Upper lobe of left lung (tissue), 6 donors: ENCODE data around the gene GLMP. TPM values are rescaled to one million over a fixed set of nuclear protein-coding genes. Genes with fewer than 3 reads are reported as not detected.
A peak's percentile ranks its signal among the peaks of the same experiment; 100 is the strongest.

ENCODE experiments used
- ATAC-seq, 2 donors: fragments of 200-7000 bp; cut with Tn5 transposase; one replicate each; pipeline ENCODE4 v1.9.1; 2022; ENCODE audit warnings: mild to moderate bottlenecking in 2 of 2, moderate library complexity in 2 of 2; ENCODE audit not compliant: low FRiP score in 2 of 2
- DNase-seq, 2 donors: peaks; one replicate each; pipeline ENCODE4 v3.0.0-alpha.2; 2019 to 2020
- H3K27ac ChIP-seq, 4 donors: fragments of 200-600 bp; sonication (generic); one replicate each; pipeline ENCODE4 v1.5.1; 2016 to 2019
- H3K27me3 ChIP-seq, 4 donors: fragments of 200-600 bp; sonication (generic); one replicate each; pipeline ENCODE4 v1.5.1; 2017 to 2019
- H3K36me3 ChIP-seq, 4 donors: fragments of 200-600 bp; sonication (generic); one replicate each; pipeline ENCODE4 v1.5.1; 2016 to 2019
- H3K4me1 ChIP-seq, 4 donors: fragments of 200-600 bp; sonication (generic); one replicate each; pipeline ENCODE4 v1.5.1; 2018 to 2019
- H3K4me3 ChIP-seq, 4 donors: fragments of 200-600 bp; sonication (generic); one replicate each; pipeline ENCODE4 v1.5.1; 2017 to 2019; ENCODE audit warnings: mild to moderate bottlenecking in 2 of 4, moderate library complexity in 1 of 4
- H3K9me3 ChIP-seq, 4 donors: fragments of 200-600 bp; sonication (generic); one replicate each; pipeline ENCODE4 v1.5.1; 2018 to 2019
- EP300 ChIP-seq, 4 donors: sonication (generic); formaldehyde crosslinking; IDR thresholded peaks; one replicate each; pipeline ENCODE4 v1.5.1; 2017; ENCODE audit warnings: antibody characterized with exemption in 4 of 4, control low read depth in 2 of 4
- POLR2A ChIP-seq, 4 donors: fragments of 450-650 bp; IDR thresholded peaks; one replicate each; pipeline ENCODE4 v1.5.1; 2016 to 2017; ENCODE audit warnings: antibody characterized with exemption in 4 of 4, mild to moderate bottlenecking in 2 of 4
- POLR2AphosphoS5 ChIP-seq, 2 donors: sonication (generic); formaldehyde crosslinking; IDR thresholded peaks; one replicate each; pipeline ENCODE4 v1.5.1; 2017; ENCODE audit warnings: antibody characterized with exemption in 2 of 2
- WGBS, 2 donors: methylation state at CpG; one replicate each; pipeline ENCODE4 v1.1.5; 2017 to 2018; 5-methylcytosine and 5-hydroxymethylcytosine counted together
- total RNA-seq, 6 donors: library from RNA; depleted of rRNA in 4 of 6; stranded (reverse); fragments of >200 nt in 4 of 6; gene quantifications; one replicate each; pipeline versions ENCODE4 v1.1.0 to v1.2.1, GENCODE V29; 2016 to 2021
- TF ChIP-seq, protein P1 (sequence below), 6 experiments: fragments of 450-650 bp in 4 of 6; fragments of 200-600 bp in 2 of 6; sonication (generic) in 2 of 6; IDR thresholded peaks; one replicate each; pipeline ENCODE4 v1.5.1; 2016 to 2019; ENCODE audit warnings: antibody characterized with exemption in 6 of 6
- donor health status: DM: no; HTN: no; CAD: no; lungs with moderate emphysema.
- donor health status: DM: no; HTN: yes; CAD: no; lungs with severe emphysema.

GLMP gene
- total RNA-seq, 6 donors from 2014 or later = 22.1 to 80.4 (median 50.9) TPM

DNA sequence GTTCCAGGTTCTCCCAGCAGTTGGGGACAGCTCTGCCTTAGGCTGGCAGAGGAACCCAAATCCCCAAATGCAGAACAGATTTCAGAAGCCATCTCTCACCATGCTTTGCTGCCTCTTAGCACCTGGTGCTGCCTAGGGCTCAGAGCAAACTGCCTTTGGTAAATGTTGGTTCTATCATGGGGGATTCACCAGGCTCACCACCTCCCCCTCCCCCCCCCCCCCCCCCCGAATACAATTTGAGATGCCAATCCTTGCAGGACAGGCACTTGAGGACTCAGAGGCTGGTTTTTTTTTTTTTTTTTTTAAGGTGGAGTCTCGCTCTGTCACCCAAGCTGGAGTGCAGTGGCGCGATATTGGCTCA lies 47.2 kb downstream of the GLMP start:
- Histone ChIP-seq H3K4me1 (peaks cover 18 to 37% (median 33%) of the 10 kb centered on the region in 4 donors), H3K4me3 (no peak overlapping the region), H3K9me3 (no peaks in the 10 kb centered on the region), H3K36me3 (peaks cover 33 to 51% (median 42%) of the 10 kb centered on the region in 4 donors), H3K27me3 (peaks cover 0 to 8% (median 0%) of the 10 kb centered on the region in 4 donors), H3K27ac (no peak overlapping the region)
- WGBS, 2 donors = 58 to 89% methylated on average over 4 of the region's 4 CpGs
- TF ChIP-seq POLR2AphosphoS5 (IDR thresholded peaks at IDR 0.05) (no peak), EP300 (IDR thresholded peaks at IDR 0.05) (no peak), POLR2A (IDR thresholded peaks at IDR 0.05) (no peak)
- TF ChIP-seq, protein P1, sequence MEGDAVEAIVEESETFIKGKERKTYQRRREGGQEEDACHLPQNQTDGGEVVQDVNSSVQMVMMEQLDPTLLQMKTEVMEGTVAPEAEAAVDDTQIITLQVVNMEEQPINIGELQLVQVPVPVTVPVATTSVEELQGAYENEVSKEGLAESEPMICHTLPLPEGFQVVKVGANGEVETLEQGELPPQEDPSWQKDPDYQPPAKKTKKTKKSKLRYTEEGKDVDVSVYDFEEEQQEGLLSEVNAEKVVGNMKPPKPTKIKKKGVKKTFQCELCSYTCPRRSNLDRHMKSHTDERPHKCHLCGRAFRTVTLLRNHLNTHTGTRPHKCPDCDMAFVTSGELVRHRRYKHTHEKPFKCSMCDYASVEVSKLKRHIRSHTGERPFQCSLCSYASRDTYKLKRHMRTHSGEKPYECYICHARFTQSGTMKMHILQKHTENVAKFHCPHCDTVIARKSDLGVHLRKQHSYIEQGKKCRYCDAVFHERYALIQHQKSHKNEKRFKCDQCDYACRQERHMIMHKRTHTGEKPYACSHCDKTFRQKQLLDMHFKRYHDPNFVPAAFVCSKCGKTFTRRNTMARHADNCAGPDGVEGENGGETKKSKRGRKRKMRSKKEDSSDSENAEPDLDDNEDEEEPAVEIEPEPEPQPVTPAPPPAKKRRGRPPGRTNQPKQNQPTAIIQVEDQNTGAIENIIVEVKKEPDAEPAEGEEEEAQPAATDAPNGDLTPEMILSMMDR (IDR thresholded peaks at IDR 0.05) = no peak
- DNase-seq (no peak), ATAC-seq (no peak)

DNA sequence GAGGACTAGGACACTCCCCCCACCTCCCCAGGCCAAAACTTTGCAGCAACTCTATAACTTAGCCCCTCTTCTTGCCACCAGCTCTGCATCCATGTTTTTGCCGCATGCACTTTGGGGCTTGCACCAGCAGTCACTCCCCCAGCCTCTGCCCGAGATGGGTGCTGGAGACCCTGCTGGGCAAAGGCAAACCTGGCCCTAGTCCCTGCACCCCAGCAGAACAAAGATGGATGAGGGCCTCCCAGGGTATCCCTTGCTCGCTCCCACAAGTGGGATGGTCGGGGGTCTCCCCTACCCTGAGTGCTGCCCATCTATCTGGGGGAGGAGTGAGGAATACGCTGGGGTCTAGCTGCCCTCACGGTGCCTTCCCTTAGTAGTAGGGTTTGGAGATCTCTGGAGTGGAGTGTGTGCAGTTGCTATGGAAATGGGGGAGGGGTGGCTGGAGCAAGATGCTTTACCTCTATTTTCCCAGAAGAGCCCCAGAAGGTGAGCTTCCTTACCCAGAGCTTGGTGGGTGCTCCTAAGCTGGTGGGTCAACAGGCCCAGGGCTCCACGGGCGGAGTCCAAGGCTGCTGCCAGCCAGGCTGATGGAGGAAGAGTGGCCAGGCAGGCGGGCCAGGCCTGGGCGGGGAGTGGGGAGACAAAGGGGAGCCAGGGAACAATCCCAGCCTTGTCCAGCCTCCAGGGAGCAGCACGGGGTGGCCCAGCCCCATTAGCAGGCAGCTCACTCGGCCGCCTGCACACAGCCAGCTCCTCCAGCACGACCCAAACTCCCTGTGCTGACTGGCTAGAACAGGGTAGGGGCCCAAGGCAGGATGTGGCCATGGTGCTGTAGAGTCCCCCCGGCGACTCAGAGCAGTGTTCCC lies 47.8 kb downstream of the GLMP start, which contains the start of gene PAQR6:
Gene PAQR6 (minus strand): TSS at position 597 of the 863 bp plus-strand sequence. CDS start 1,325 bp downstream, outside the sequence.
- DNase-seq (peak in 1 of 2 donors; percentile 79), ATAC-seq (peak in 1 of 2 donors; percentile 3)
- Histone ChIP-seq H3K4me1 (peaks cover 18 to 37% (median 33%) of the 10 kb centered on the region in 4 donors), H3K27me3 (peaks cover 0 to 8% (median 0%) of the 10 kb centered on the region in 4 donors), H3K9me3 (no peaks in the 10 kb centered on the region), H3K36me3 (peaks cover 30 to 45% (median 37%) of the 10 kb centered on the region in 4 donors), H3K4me3 (no peak within 1 kb of the TSS), H3K27ac (no peak within 1 kb of the TSS)
- 53 to 59% methylated on average over 14 to 16 of the region's 16 CpGs for WGBS, 2 donors
- TF ChIP-seq EP300 (IDR thresholded peaks at IDR 0.05) = no peak
- TF ChIP-seq POLR2AphosphoS5 (IDR thresholded peaks at IDR 0.05) = no peak
- TF ChIP-seq POLR2A (IDR thresholded peaks at IDR 0.05) = no peak
- TF ChIP-seq, protein P1 (IDR thresholded peaks at IDR 0.05) = no peak

- ATAC-seq (peak in 1 of 2 donors; percentile 52), DNase-seq (peak in 1 of 2 donors; percentile 84)
- Histone ChIP-seq H3K4me1 (peaks cover 14 to 35% (median 32%) of the 10 kb centered on the region in 4 donors), H3K27me3 (peaks cover 0 to 8% (median 0%) of the 10 kb centered on the region in 4 donors), H3K9me3 (no peaks in the 10 kb centered on the region), H3K4me3 (no peak overlapping the region), H3K36me3 (peaks cover 22 to 44% (median 30%) of the 10 kb centered on the region in 4 donors), H3K27ac (no peak overlapping the region)
- TF ChIP-seq, protein P1 (IDR thresholded peaks at IDR 0.05) = no peak
- no peak for TF ChIP-seq EP300 (IDR thresholded peaks at IDR 0.05)
- TF ChIP-seq POLR2A (IDR thresholded peaks at IDR 0.05) = no peak
- TF ChIP-seq POLR2AphosphoS5 (IDR thresholded peaks at IDR 0.05) = no peak
- WGBS, 2 donors = 57 to 71% methylated on average over 7 to 16 of the region's 16 CpGs
Observed at GRCh38 chr1:156246781-156247459, 48.6 kb downstream of the GLMP start.

- peaks cover 16 to 41% (median 26%) of the 10 kb centered on the region in 4 donors for H3K36me3 ChIP-seq
- H3K4me1 ChIP-seq = peaks cover 13 to 35% (median 29%) of the 10 kb centered on the region in 4 donors
- TF ChIP-seq, protein P1 (IDR thresholded peaks at IDR 0.05) = no peak
- TF ChIP-seq EP300 (IDR thresholded peaks at IDR 0.05) (no peak), POLR2AphosphoS5 (IDR thresholded peaks at IDR 0.05) (no peak), POLR2A (IDR thresholded peaks at IDR 0.05) (no peak)
- ATAC-seq (no peak), DNase-seq (no peak)
- peak overlapping the region in 2 of 4 donors; percentile 41 to 42 for H3K4me3 ChIP-seq
- H3K27me3 ChIP-seq = peaks cover 0 to 8% (median 0%) of the 10 kb centered on the region in 4 donors
- no peak overlapping the region for H3K27ac ChIP-seq
- no peaks in the 10 kb centered on the region for H3K9me3 ChIP-seq
- WGBS, 2 donors = 56 to 61% methylated on average over 10 of the region's 10 CpGs
Observed at GRCh38 chr1:156246241-156246780, 49.2 kb downstream of the GLMP start.
